ENCODE measurements around the gene ANKRD26.

The ANKRD26 gene

GRCh38 chr10:27030060-27030459 lies 70.2 kb downstream of the ANKRD26 start:
- no peak for TF ChIP-seq Cebpa-rat (IDR thresholded peaks at IDR 0.05)
- Histone ChIP-seq H3K9me3 (no peaks in the 10 kb centered on the region), H3K36me3 (peaks cover 12% of the 10 kb centered on the region; the same call in 1 of the 2 replicates), H3K4me3 (no peak overlapping the region), H3K4me1 (no peaks in the 10 kb centered on the region), H3K9ac (no peak overlapping the region), H4K20me1 (no peaks in the 10 kb centered on the region), H3K4me2 (no peak overlapping the region), H3K27ac (no peak overlapping the region), H3K27me3 (no peaks in the 10 kb centered on the region)

GRCh38 chr10:27022048-27022447 lies 78.2 kb downstream of the ANKRD26 start:
- Histone ChIP-seq H3K4me2 (no peak overlapping the region), H3K4me1 (peaks cover 7% of the 10 kb centered on the region), H3K4me3 (no peak overlapping the region), H3K9ac (no peak overlapping the region), H3K27ac (no peak overlapping the region), H4K20me1 (no peaks in the 10 kb centered on the region), H3K9me3 (no peaks in the 10 kb centered on the region), H3K27me3 (no peaks in the 10 kb centered on the region), H3K36me3 (no peaks in the 10 kb centered on the region)
- no peak for TF ChIP-seq Cebpa-rat (IDR thresholded peaks at IDR 0.05)

DNA sequence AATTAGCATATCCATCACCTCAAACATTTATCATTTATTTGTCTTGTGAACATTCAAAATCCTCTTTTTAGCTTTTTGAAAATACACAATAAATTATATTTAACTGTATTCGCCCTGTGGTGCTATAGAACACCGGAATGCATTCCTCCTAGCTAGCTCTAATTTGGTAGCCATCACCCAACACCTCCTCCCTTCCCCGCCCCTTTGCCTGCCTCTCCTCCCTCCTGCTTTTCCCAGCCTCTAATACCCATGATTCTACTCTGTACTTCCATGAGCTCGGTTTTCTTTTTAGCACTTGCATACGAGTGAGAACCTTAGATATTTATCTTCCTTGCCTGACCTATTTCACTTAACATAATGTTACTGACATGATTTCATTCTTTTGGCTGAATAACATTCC lies 80.1 kb downstream of the ANKRD26 start:
- no peaks in the 10 kb centered on the region for H3K9me3 ChIP-seq
- no peaks in the 10 kb centered on the region for H3K36me3 ChIP-seq
- H3K27ac ChIP-seq = no peak overlapping the region
- H3K9ac ChIP-seq = no peak overlapping the region
- no peak for TF ChIP-seq Cebpa-rat (IDR thresholded peaks at IDR 0.05)
- peaks cover 7% of the 10 kb centered on the region for H3K4me1 ChIP-seq
- no peak overlapping the region for H3K4me3 ChIP-seq
- H3K27me3 ChIP-seq = no peaks in the 10 kb centered on the region
- H3K4me2 ChIP-seq = no peak overlapping the region
- H4K20me1 ChIP-seq = no peaks in the 10 kb centered on the region

GRCh38 chr10:27019827-27020226 lies 80.5 kb downstream of the ANKRD26 start:
- Histone ChIP-seq H3K9me3 (no peaks in the 10 kb centered on the region), H3K36me3 (no peaks in the 10 kb centered on the region), H3K27me3 (no peaks in the 10 kb centered on the region), H3K4me3 (no peak overlapping the region), H3K9ac (no peak overlapping the region), H4K20me1 (no peaks in the 10 kb centered on the region), H3K27ac (no peak overlapping the region), H3K4me2 (no peak overlapping the region), H3K4me1 (peaks cover 7% of the 10 kb centered on the region)
- TF ChIP-seq Cebpa-rat (IDR thresholded peaks at IDR 0.05) = no peak

- Histone ChIP-seq H3K4me1 (no peaks in the 10 kb centered on the region), H4K20me1 (no peaks in the 10 kb centered on the region), H3K9ac (no peak overlapping the region), H3K4me3 (no peak overlapping the region), H3K9me3 (peaks cover 43% of the 10 kb centered on the region), H3K36me3 (0 out of 2 replicates have a peak, but pooled peaks cover 7% of the 10 kb centered on the region), H3K4me2 (no peak overlapping the region), H3K27ac (no peak overlapping the region), H3K27me3 (no peaks in the 10 kb centered on the region)
- no peak for TF ChIP-seq Cebpa-rat (IDR thresholded peaks at IDR 0.05)
Observed at GRCh38 chr10:26997610-26998009, 102.7 kb downstream of the ANKRD26 start.

GRCh38 chr10:26994743-26995142 lies 105.6 kb downstream of the ANKRD26 start:
- no peak for TF ChIP-seq Cebpa-rat (IDR thresholded peaks at IDR 0.05)
- Histone ChIP-seq H3K4me3 (no peak overlapping the region), H3K4me1 (no peaks in the 10 kb centered on the region), H4K20me1 (no peaks in the 10 kb centered on the region), H3K9ac (no peak overlapping the region), H3K9me3 (peaks cover 17% of the 10 kb centered on the region), H3K4me2 (no peak overlapping the region), H3K36me3 (no peaks in the 10 kb centered on the region), H3K27me3 (no peaks in the 10 kb centered on the region), H3K27ac (no peak overlapping the region)

DNA sequence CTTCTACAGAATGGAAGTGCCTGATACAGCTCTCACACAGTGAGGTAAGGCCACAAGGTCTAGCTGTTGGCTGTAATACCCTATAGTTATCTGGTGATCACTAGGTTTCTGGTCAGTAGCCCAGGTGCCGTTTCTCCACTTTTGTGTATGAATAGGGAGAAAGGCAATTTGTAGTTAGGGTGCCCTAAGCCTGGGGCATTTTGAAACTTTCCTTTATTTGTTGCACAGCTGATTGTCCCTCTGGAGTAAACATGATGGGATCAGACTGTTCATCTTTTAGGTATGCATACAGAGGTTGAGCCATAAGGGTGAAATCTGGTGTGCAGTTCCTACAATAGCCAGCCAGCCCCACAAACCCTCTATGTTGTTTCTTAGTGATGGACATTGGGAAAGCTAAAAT lies 112.4 kb downstream of the ANKRD26 start:
- H4K20me1 ChIP-seq = no peaks in the 10 kb centered on the region
- H3K27me3 ChIP-seq = no peaks in the 10 kb centered on the region
- H3K9me3 ChIP-seq = no peaks in the 10 kb centered on the region
- no peak overlapping the region for H3K27ac ChIP-seq
- no peaks in the 10 kb centered on the region for H3K36me3 ChIP-seq
- no peak for TF ChIP-seq Cebpa-rat (IDR thresholded peaks at IDR 0.05)
- H3K4me1 ChIP-seq = no peaks in the 10 kb centered on the region
- no peak overlapping the region for H3K4me2 ChIP-seq
- no peak overlapping the region for H3K9ac ChIP-seq
- no peak overlapping the region for H3K4me3 ChIP-seq

DNA sequence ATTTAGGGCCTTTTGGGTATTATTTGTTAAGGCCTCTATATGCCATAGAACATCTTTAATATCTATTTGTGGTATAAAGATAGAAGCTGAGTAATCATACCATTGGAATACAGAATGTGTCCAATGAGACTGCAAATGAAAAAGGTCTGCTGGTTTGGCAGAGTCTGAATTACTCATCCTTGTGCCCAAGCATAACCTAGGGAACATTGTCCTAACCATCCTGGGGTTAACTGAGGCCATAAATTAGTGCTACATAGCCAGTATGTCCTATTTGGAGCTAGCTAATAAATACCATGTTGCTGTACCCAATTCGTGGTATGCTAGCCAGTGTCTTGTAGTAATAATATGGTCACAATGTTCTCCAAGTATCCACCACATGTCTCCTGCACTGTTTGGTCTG lies 117.1 kb downstream of the ANKRD26 start:
- Histone ChIP-seq H3K4me2 (no peak overlapping the region), H3K27me3 (no peaks in the 10 kb centered on the region), H3K9ac (no peak overlapping the region), H3K9me3 (no peaks in the 10 kb centered on the region), H3K27ac (no peak overlapping the region), H4K20me1 (no peaks in the 10 kb centered on the region), H3K4me3 (no peak overlapping the region), H3K36me3 (no peaks in the 10 kb centered on the region), H3K4me1 (no peaks in the 10 kb centered on the region)
- no peak for TF ChIP-seq Cebpa-rat (IDR thresholded peaks at IDR 0.05)

- no peak overlapping the region for H3K4me3 ChIP-seq
Observed at GRCh38 chr10:26982058-26982457, 118.2 kb downstream of the ANKRD26 start.

DNA sequence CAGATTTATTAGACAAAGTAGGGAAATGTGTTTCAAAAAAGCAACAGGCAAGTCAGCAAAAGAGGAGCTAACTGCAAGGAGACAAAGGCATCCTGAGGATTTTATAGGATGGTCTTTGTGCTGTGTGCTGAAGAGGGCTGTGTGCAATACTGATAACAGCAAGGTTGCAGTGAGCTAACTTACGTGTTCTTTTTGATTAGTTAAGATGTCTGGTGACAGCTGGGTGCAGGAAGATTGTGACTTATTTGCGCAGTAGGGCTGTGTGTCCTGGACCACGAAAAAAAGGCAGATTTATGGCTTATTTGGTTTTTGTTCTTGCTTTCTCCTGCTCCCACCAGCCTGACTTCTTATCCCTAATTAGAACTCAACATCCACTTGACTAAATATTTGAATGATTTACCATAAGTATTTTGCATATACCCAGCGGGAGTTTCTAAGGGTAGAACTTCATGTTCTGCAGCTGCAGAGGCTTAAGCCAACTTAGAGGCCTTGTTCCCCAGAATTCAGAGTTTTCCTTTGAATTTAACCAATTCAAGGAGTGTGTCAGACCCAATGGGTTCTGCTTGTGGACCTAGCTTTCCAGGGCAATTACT lies 119.0 kb downstream of the ANKRD26 start:
- no peak overlapping the region for H3K4me3 ChIP-seq
- no peaks in the 10 kb centered on the region for H3K9me3 ChIP-seq
- no peak overlapping the region for H3K27ac ChIP-seq
- H3K4me1 ChIP-seq = no peaks in the 10 kb centered on the region
- H3K4me2 ChIP-seq = no peak overlapping the region
- no peaks in the 10 kb centered on the region for H4K20me1 ChIP-seq
- no peak overlapping the region for H3K9ac ChIP-seq
- no peaks in the 10 kb centered on the region for H3K27me3 ChIP-seq
- no peak for TF ChIP-seq Cebpa-rat (IDR thresholded peaks at IDR 0.05)
- no peaks in the 10 kb centered on the region for H3K36me3 ChIP-seq

More at GRCh38 chr10:26982058-26982457, 118.2 kb downstream of the ANKRD26 start:
- H4K20me1 ChIP-seq = no peaks in the 10 kb centered on the region
- no peaks in the 10 kb centered on the region for H3K4me1 ChIP-seq
- no peak overlapping the region for H3K27ac ChIP-seq
- no peak overlapping the region for H3K9ac ChIP-seq
- H3K4me2 ChIP-seq = no peak overlapping the region
- H3K36me3 ChIP-seq = no peaks in the 10 kb centered on the region
- H3K9me3 ChIP-seq = no peaks in the 10 kb centered on the region
- TF ChIP-seq Cebpa-rat (IDR thresholded peaks at IDR 0.05) = no peak
- no peaks in the 10 kb centered on the region for H3K27me3 ChIP-seq

DNA sequence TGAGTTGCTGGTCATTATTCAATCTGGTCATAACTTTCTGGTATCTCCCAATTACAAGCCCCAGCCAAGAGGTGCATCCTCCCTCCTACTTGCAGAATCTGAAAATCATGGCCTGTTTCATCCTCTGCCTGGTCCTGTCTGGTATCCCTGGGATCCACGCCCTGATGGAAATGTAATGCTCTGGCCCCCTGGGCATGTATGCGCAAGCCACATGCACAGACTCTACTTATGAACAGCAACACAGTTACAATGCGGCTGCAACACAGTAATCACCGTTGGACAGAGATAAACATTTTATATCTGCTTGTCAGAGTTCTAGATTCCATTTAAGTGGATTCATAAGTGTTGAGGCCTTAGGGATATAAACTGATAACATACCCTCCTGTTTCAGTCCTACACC lies 121.8 kb downstream of the ANKRD26 start:
- H4K20me1 ChIP-seq = no peaks in the 10 kb centered on the region
- H3K36me3 ChIP-seq = no peaks in the 10 kb centered on the region
- no peaks in the 10 kb centered on the region for H3K4me1 ChIP-seq
- no peak overlapping the region for H3K9ac ChIP-seq
- TF ChIP-seq Cebpa-rat (IDR thresholded peaks at IDR 0.05) = no peak
- no peak overlapping the region for H3K4me3 ChIP-seq
- H3K4me2 ChIP-seq = no peak overlapping the region
- no peak overlapping the region for H3K27ac ChIP-seq
- H3K9me3 ChIP-seq = no peaks in the 10 kb centered on the region
- no peaks in the 10 kb centered on the region for H3K27me3 ChIP-seq

Data from BLaER1 (cell line).